22Rv1 (cell line): ENCODE results near the gene CMIP.

Experiments
- H3K27ac ChIP-seq: fragments of 450-650 bp; 2 replicates; pipeline ENCODE4 v1.5.1; 2017
- ZFX ChIP-seq: fragments of 450-650 bp; IDR thresholded peaks from 2 replicates; pipeline ENCODE4 v1.6.1; 2017; ENCODE audit warnings: antibody characterized with exemption, borderline replicate concordance
- TF ChIP-seq, protein P1 (sequence below): fragments of 450-650 bp; IDR thresholded peaks from 2 replicates; pipeline ENCODE4 v1.5.1; 2017; ENCODE audit warnings: mild to moderate bottlenecking

CMIP gene

GRCh38 chr16:81570151-81570846 lies 125.7 kb downstream of the CMIP start:
- H3K27ac ChIP-seq = no peak overlapping the region
- no peak for TF ChIP-seq ZFX

DNA sequence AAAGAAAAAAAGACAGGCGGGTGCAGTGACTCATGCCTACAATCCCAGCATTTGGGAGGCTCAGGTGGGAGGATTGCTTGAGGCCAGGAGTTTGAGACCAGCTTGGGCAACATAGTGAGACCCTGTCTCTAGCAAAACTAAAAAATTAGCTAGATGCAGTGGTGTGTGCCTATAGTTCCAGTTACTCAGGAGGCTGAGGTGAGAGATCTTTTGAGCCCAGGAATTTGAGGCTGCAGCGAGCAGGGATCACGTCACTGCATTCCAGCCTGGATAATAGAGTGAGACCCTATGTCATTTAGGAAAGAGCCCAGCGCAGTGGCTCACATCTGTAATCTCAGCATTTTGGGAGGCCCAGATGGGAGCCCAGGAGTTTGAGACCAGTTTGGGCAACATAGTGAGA lies 126.6 kb downstream of the CMIP start:
- H3K27ac ChIP-seq = no peak overlapping the region
- TF ChIP-seq, protein P1, sequence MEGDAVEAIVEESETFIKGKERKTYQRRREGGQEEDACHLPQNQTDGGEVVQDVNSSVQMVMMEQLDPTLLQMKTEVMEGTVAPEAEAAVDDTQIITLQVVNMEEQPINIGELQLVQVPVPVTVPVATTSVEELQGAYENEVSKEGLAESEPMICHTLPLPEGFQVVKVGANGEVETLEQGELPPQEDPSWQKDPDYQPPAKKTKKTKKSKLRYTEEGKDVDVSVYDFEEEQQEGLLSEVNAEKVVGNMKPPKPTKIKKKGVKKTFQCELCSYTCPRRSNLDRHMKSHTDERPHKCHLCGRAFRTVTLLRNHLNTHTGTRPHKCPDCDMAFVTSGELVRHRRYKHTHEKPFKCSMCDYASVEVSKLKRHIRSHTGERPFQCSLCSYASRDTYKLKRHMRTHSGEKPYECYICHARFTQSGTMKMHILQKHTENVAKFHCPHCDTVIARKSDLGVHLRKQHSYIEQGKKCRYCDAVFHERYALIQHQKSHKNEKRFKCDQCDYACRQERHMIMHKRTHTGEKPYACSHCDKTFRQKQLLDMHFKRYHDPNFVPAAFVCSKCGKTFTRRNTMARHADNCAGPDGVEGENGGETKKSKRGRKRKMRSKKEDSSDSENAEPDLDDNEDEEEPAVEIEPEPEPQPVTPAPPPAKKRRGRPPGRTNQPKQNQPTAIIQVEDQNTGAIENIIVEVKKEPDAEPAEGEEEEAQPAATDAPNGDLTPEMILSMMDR = no peak
- TF ChIP-seq ZFX = no peak

- H3K27ac ChIP-seq = no peak overlapping the region
- TF ChIP-seq ZFX = no peak
- TF ChIP-seq, protein P1 = no peak
Measured at GRCh38 chr16:81571592-81572385, 127.2 kb downstream of the CMIP start.

DNA sequence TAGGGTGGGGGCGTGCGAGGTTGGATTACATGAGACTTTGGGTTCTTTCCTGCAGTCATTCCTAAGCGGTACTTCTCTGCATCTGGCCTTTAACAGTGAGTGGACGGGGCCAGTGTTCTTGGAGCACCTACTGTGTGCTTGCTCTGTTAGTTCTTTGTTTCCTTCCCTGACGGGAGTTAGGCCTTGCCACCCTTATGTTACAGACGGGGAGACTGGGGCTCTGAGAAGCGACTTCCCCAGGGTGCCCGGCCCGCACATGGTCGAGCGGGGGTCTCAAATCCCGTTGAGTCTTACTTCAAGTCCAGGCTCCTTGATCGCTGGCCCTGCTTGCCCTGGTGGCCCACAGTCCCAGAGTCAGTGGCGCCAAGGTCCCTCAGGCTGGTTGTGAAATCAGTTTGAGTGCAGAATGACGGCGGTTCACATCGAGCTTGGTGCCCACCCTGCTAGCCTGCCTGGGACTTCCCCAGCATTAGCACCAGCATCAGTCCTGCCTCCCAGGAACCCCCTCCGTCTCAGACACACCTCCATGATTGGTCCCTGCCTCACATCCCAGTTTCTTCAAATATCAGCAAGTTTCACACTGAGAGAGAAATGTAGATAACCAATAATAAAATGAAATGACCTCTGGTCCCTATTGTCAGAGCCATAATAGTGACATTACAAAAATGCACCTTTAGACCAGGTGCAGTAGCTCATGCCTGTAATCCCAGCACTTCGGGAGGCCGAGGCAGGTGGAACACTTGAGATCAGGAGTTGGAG lies 128.0 kb downstream of the CMIP start:
- H3K27ac ChIP-seq = no peak overlapping the region
- TF ChIP-seq, protein P1 = no peak
- TF ChIP-seq ZFX = no peak

DNA sequence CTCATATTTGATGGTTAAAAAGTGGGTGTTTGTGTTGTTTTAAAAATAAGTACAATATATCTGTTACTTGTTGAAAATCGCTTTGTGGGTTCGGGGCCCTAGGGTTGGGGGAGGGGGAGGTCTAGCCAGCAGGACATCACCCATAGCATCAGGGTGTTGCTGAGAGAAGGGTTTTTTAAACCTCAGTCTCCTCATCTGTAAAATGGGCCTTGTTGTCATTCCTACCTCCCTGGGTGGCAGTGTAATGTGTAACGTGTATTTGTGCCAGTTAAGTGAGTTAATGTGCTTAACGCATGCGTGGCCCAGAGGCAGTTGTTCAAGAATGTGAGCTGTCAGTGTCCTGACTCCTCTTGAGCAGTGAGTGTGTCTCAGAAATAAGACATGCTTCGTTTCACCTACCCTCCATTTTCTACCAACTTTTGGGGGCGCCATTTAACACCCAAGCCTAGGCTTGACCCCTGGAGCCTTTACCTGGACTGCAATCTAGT lies 129.0 kb downstream of the CMIP start:
- TF ChIP-seq, protein P1 = no peak
- no peak for TF ChIP-seq ZFX
- no peak overlapping the region for H3K27ac ChIP-seq

GRCh38 chr16:81574168-81574567 lies 129.6 kb downstream of the CMIP start:
- TF ChIP-seq ZFX = no peak
- TF ChIP-seq, protein P1 = no peak
- no peak overlapping the region for H3K27ac ChIP-seq

DNA sequence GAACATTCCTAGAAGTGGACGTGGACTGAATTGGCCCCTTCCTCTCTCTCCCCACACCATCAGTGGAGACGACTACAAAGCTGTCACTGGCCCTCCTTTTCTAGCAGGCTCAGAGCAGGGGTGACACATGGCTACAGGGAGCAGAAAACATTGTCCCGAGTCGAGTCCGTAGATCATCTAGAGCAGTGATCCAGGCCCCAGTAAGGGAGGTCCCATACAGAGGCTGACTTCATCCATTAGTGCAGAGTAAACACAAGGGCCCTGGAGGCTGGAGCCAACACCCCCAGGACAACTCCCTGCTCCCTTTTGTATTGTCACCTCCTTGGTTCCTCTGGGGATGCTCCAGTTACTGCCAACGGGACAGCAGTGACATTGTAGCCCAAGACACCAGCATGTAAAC lies 130.7 kb downstream of the CMIP start:
- TF ChIP-seq, protein P1 = no peak
- no peak for TF ChIP-seq ZFX
- H3K27ac ChIP-seq = no peak overlapping the region
